CD8-positive, alpha-beta memory T cell (primary cell): ENCODE results near the gene CCL24. TPM values are rescaled to one million over a fixed set of nuclear protein-coding genes. Genes with fewer than 3 reads are reported as not detected.
A peak's percentile ranks its signal among the peaks of the same experiment; 100 is the strongest.
"Not testable (repeated sequence)": the region's sequence is repeated elsewhere in the genome, so short reads cannot be mapped to it uniquely, and the experiment has no call there.

Experiments used
- CTCF ChIA-PET: fragments of 350-600 bp; sonication (Branson Sonifier 250); formaldehyde crosslinking; loops from one replicate; lab custom pipeline; 2021; ENCODE audit warnings: antibody characterized with exemption; lab: Charles Lee
- POLR2A ChIA-PET: fragments of 350-600 bp; sonication (Branson Sonifier 250); formaldehyde crosslinking; loops from one replicate; lab custom pipeline; 2021; ENCODE audit warnings: antibody characterized with exemption; lab: Charles Lee
- DNase-seq, 5 donors: peaks; one replicate each; pipeline versions ENCODE4 v3.0.0 to v3.0.0-alpha.2; 2020 to 2022; ENCODE audit warnings: mixed read lengths in 1 of 5
- H3K27ac ChIP-seq: one replicate; pipeline ENCODE4 v1.7.0; 2013; ENCODE audit warnings: low read depth, mild to moderate bottlenecking, low read length, moderate library complexity
- H3K27me3 ChIP-seq: 2 replicates; pipeline ENCODE4 v1.7.0; 2013; ENCODE audit warnings: low read length, mild to moderate bottlenecking; ENCODE audit not compliant: insufficient read depth, poor library complexity, severe bottlenecking
- H3K36me3 ChIP-seq: 2 replicates; pipeline ENCODE4 v1.7.0; 2013; ENCODE audit warnings: mild to moderate bottlenecking, low read length, moderate library complexity; ENCODE audit not compliant: insufficient read depth
- H3K4me1 ChIP-seq: 2 replicates; pipeline ENCODE4 v1.7.0; 2013; ENCODE audit warnings: mild to moderate bottlenecking, low read length, moderate library complexity; ENCODE audit not compliant: insufficient read depth
- H3K4me3 ChIP-seq: 2 replicates; pipeline ENCODE4 v1.7.0; 2013; ENCODE audit warnings: mild to moderate bottlenecking, low read length
- H3K9me3 ChIP-seq: 2 replicates; pipeline ENCODE4 v1.7.0; 2013; ENCODE audit warnings: mild to moderate bottlenecking, low read length
- H3K27ac Mint-ChIP-seq, 8 donors: one replicate each; pipeline ENCODE4 v1.8.0; 2020 to 2021; ENCODE audit warnings: mixed read lengths in 8 of 8, mild to moderate bottlenecking in 6 of 8, inconsistent platforms in 3 of 8, moderate library complexity in 3 of 8
- H3K27me3 Mint-ChIP-seq, 2 donors: one replicate each; pipeline ENCODE4 v1.8.0; 2020 to 2021; ENCODE audit warnings: mixed read lengths in 2 of 2, mild to moderate bottlenecking in 1 of 2, moderate library complexity in 1 of 2
- H3K36me3 Mint-ChIP-seq, 3 donors: one replicate each; pipeline ENCODE4 v1.8.0; 2020 to 2021; ENCODE audit warnings: mixed read lengths in 3 of 3, inconsistent platforms in 1 of 3, mild to moderate bottlenecking in 1 of 3
- H3K4me1 Mint-ChIP-seq, 3 donors: one replicate each; pipeline ENCODE4 v1.8.0; 2020 to 2021; ENCODE audit warnings: mixed read lengths in 3 of 3, inconsistent platforms in 1 of 3, mild to moderate bottlenecking in 1 of 3
- H3K4me3 Mint-ChIP-seq, 7 donors: one replicate each; pipeline ENCODE4 v1.8.0; 2020 to 2021; ENCODE audit warnings: mixed read lengths in 7 of 7, mild to moderate bottlenecking in 6 of 7, moderate library complexity in 4 of 7, inconsistent platforms in 2 of 7
- H3K9me3 Mint-ChIP-seq, 5 donors: one replicate each; pipeline ENCODE4 v1.8.0; 2020 to 2022; ENCODE audit warnings: mixed read lengths in 5 of 5, mild to moderate bottlenecking in 3 of 5, moderate library complexity in 2 of 5, inconsistent platforms in 1 of 5
- polyA plus RNA-seq: library from polyadenylated mRNA; unstranded; fragments of 300-500 nt; fragmentation: Illumina TruSeq; gene quantifications from one replicate; pipeline ENCODE4 v1.2.3, GENCODE V29; 2021
- total RNA-seq, 2 experiments: library from RNA; stranded (reverse); gene quantifications; one replicate each; pipeline ENCODE4 v1.2.3, GENCODE V29; 2021

CCL24 gene
- total and polyA plus RNA-seq, 3 experiments from 2014 or later, result not detected

DNA sequence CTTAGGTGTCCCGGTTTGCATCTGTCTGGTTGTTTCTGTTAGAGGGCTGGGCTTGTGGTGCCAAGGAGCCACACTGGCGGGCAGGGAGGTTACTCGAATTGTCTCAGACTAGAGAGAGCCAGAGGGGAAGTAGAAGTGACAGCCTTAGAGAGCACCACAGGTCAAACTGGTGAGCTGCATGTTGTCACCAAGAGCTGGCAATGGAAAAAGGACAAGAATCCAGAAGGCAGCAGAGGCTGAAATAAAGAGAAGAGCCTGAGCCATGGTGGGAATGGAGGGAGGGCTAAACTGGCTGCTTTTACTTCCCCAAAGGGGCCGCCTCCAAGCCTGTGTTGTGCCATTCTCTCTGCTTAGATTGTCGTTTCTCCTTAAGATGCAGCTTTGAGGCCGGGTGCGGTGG, 34.1 kb upstream of the CCL24 start:
- no peaks in the 10 kb centered on the region for H3K4me1 ChIP-seq
- no peak overlapping the region for H3K4me3 Mint-ChIP-seq
- no peaks in the 10 kb centered on the region for H3K36me3 Mint-ChIP-seq
- H3K27me3 Mint-ChIP-seq, result peaks cover 0 to 5% of the 10 kb centered on the region in 2 donors
- no peak overlapping the region for H3K27ac Mint-ChIP-seq
- CTCF ChIA-PET, result interaction anchor here (1.5 kb wide), 1 partner anchor 19 kb away, joined by 3 read pairs; no protein-coding TSS in a partner anchor
- POLR2A ChIA-PET, result no interaction called here
- no peaks in the 10 kb centered on the region for H3K36me3 ChIP-seq
- no peaks in the 10 kb centered on the region for H3K9me3 Mint-ChIP-seq
- DNase-seq, result no peak
- no peaks in the 10 kb centered on the region for H3K9me3 ChIP-seq
- no peaks in the 10 kb centered on the region for H3K27me3 ChIP-seq
- no peak overlapping the region for H3K4me3 ChIP-seq
- H3K4me1 Mint-ChIP-seq, result peaks cover 0 to 5% (median 4%) of the 10 kb centered on the region in 3 donors
- no peak overlapping the region for H3K27ac ChIP-seq

GRCh38 chr7:75845132-75845531, 31.5 kb upstream of the CCL24 start:
- H3K36me3 Mint-ChIP-seq, H3K4me3 ChIP-seq, H3K36me3 ChIP-seq, H3K27ac Mint-ChIP-seq, DNase-seq, H3K9me3 Mint-ChIP-seq, H3K9me3 ChIP-seq, H3K4me1 Mint-ChIP-seq, H3K27ac ChIP-seq, H3K27me3 Mint-ChIP-seq, CTCF ChIA-PET, H3K4me1 ChIP-seq, POLR2A ChIA-PET, H3K27me3 ChIP-seq, H3K4me3 Mint-ChIP-seq: not testable (repeated sequence)

DNA sequence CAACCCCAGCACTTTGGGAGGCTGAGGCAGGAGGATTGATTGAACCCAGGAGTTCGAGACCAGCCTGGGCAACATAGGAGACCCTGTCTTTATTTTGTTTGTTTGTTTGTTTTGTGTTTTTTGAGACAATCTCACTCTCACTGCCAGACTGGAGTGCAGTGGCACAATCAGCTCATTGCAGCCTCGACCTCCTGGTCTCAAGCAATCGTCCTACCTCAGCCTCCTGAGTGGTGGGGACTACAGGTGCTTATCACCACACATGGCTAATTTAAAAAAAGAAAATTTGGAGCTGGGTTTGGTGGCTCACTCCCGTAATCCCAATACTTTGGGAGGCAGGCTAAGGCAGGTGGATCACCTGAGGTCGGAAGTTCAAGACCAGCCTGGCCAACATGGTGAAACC, 30.6 kb upstream of the CCL24 start:
- no peaks in the 10 kb centered on the region for H3K36me3 ChIP-seq
- no peaks in the 10 kb centered on the region for H3K36me3 Mint-ChIP-seq
- H3K4me3 Mint-ChIP-seq, result no peak overlapping the region
- H3K4me3 ChIP-seq, result no peak overlapping the region
- H3K4me1 ChIP-seq, result no peaks in the 10 kb centered on the region
- H3K27me3 ChIP-seq, result no peaks in the 10 kb centered on the region
- H3K27ac Mint-ChIP-seq, result no peak overlapping the region
- POLR2A ChIA-PET, result no interaction called here
- H3K27ac ChIP-seq, result no peak overlapping the region
- H3K4me1 Mint-ChIP-seq, result peaks cover 0 to 6% (median 6%) of the 10 kb centered on the region in 3 donors
- CTCF ChIA-PET, result no interaction called here
- H3K27me3 Mint-ChIP-seq, result peaks cover 0 to 5% of the 10 kb centered on the region in 2 donors
- no peaks in the 10 kb centered on the region for H3K9me3 ChIP-seq
- no peak for DNase-seq
- H3K9me3 Mint-ChIP-seq, result no peaks in the 10 kb centered on the region

DNA sequence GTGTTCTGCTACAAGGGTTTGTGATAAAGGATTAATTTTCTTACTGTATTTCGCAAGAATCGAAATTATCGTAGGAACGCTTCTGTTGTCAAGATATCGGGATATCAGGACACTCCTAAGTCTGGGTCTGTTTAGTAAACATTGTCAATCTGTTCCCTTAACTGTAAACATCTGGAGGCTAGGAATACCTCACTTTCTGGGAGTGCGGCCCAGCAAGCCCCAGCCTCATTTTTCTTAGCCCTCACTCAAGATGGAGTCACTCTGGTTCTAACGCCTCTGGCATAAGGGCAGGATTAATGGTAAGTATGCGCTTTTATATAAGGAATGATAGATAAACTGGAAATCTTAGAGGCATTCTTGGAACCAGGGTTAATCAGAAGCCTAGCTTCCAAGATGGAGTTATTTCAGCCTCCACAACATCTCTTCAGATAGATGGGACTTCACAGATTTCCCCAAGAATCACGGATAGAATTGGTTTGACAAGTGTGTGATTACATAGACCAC, 30.1 kb upstream of the CCL24 start:
- peak overlapping the region; percentile 41 for H3K27ac ChIP-seq
- ChIA-PET CTCF (no interaction called here), POLR2A (no interaction called here)
- H3K27me3 ChIP-seq, result no peaks in the 10 kb centered on the region
- H3K4me3 Mint-ChIP-seq, result no peak overlapping the region
- no peak for DNase-seq
- H3K9me3 ChIP-seq, result no peaks in the 10 kb centered on the region
- peaks cover 0 to 6% (median 6%) of the 10 kb centered on the region in 3 donors for H3K4me1 Mint-ChIP-seq
- peaks cover 0 to 5% of the 10 kb centered on the region in 2 donors for H3K27me3 Mint-ChIP-seq
- H3K9me3 Mint-ChIP-seq, result no peaks in the 10 kb centered on the region
- H3K4me1 ChIP-seq, result no peaks in the 10 kb centered on the region
- H3K4me3 ChIP-seq, result no peak overlapping the region
- no peak overlapping the region for H3K27ac Mint-ChIP-seq
- no peaks in the 10 kb centered on the region for H3K36me3 ChIP-seq
- no peaks in the 10 kb centered on the region for H3K36me3 Mint-ChIP-seq

- ChIA-PET POLR2A (no interaction called here), CTCF (interaction anchor here (1.5 kb wide), 1 partner anchor 177 kb away, joined by 3 read pairs; no protein-coding TSS in a partner anchor)
- H3K4me3 ChIP-seq, result no peak overlapping the region
- no peak for DNase-seq
- no peaks in the 10 kb centered on the region for H3K9me3 Mint-ChIP-seq
- peaks cover 0 to 5% of the 10 kb centered on the region in 2 donors for H3K27me3 Mint-ChIP-seq
- no peaks in the 10 kb centered on the region for H3K36me3 Mint-ChIP-seq
- no peaks in the 10 kb centered on the region for H3K27me3 ChIP-seq
- H3K9me3 ChIP-seq, result no peaks in the 10 kb centered on the region
- no peak overlapping the region for H3K27ac Mint-ChIP-seq
- H3K4me1 ChIP-seq, result no peaks in the 10 kb centered on the region
- H3K4me3 Mint-ChIP-seq, result no peak overlapping the region
- H3K4me1 Mint-ChIP-seq, result peaks cover 0 to 6% (median 6%) of the 10 kb centered on the region in 3 donors
- H3K36me3 ChIP-seq, result no peaks in the 10 kb centered on the region
- H3K27ac ChIP-seq, result peak overlapping the region; percentile 41
These were observed 29.3 kb upstream of the CCL24 start for GRCh38 chr7:75842836-75843446.

GRCh38 chr7:75840029-75840428, 26.4 kb upstream of the CCL24 start:
- Mint-ChIP-seq H3K36me3 (no peaks in the 10 kb centered on the region), H3K27me3 (peaks cover 0 to 2% of the 10 kb centered on the region in 2 donors), H3K4me3 (no peak overlapping the region), H3K9me3 (no peaks in the 10 kb centered on the region), H3K4me1 (peaks cover 0 to 6% (median 6%) of the 10 kb centered on the region in 3 donors), H3K27ac (no peak overlapping the region)
- no peak for DNase-seq
- Histone ChIP-seq H3K4me3 (no peak overlapping the region), H3K27ac (no peak overlapping the region), H3K36me3 (no peaks in the 10 kb centered on the region), H3K9me3 (no peaks in the 10 kb centered on the region), H3K27me3 (no peaks in the 10 kb centered on the region), H3K4me1 (no peaks in the 10 kb centered on the region)
- POLR2A ChIA-PET, result no interaction called here
- CTCF ChIA-PET, result interaction anchor here (1.2 kb wide), 1 partner anchor 170 kb away, joined by 3 read pairs; no protein-coding TSS in a partner anchor

DNA sequence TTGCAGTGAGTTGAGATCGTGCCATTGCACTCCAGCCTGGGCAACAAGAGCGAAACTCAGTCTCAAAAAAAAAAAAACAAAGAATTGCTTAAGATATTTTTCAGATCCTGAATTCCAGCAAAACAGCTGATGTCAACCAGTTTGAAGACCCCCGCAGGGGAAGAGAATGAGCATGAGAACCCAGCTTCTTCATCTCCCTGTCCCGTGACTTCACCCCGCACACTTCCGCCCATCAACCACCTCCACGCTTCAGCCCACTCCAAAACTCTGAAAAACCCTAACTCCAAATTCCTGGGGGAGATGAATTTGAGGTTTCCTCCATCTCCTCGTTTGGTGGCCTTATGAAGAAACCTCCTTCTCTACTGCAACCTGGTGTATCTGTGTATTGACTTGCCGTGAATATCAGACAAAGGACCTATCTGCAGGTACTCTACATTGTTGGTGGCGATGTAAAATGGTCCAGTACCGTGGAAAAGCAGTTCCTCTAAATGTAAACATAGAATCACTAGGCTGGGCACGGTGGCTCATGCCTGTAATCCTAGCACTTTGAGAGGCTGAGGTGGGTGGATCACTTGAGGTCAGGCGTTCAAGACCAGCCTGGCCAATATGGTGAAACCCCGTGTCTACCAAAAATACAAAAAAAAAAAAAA, 24.8 kb upstream of the CCL24 start:
- H3K9me3 ChIP-seq, DNase-seq, H3K4me1 ChIP-seq, H3K27me3 Mint-ChIP-seq, H3K9me3 Mint-ChIP-seq, H3K36me3 ChIP-seq, H3K4me3 Mint-ChIP-seq, H3K4me1 Mint-ChIP-seq, H3K36me3 Mint-ChIP-seq, POLR2A ChIA-PET, CTCF ChIA-PET, H3K27me3 ChIP-seq, H3K27ac Mint-ChIP-seq, H3K27ac ChIP-seq, H3K4me3 ChIP-seq: not testable (repeated sequence)

DNA sequence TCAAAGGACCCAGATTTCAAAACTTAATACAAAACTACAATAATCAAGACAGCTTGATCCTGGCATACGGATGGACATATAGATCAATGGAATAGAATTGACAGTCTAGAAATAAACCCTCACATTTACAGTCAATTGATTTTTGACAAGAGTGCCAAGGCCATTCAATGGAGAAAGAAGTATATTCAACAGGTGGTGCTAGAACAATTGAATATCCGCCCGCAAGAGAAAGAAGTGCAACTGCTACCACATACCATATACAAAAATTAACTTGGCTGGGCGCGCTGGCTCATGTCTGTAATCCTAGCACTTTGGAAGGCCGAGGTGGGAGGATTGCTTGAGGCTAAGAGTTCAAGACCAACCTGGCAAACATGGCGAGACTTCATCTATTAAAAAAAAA, 23.2 kb upstream of the CCL24 start:
- Histone ChIP-seq H3K27ac (no peak overlapping the region), H3K4me3 (no peak overlapping the region), H3K9me3 (no peaks in the 10 kb centered on the region), H3K4me1 (no peaks in the 10 kb centered on the region), H3K27me3 (no peaks in the 10 kb centered on the region), H3K36me3 (no peaks in the 10 kb centered on the region)
- no peak overlapping the region for H3K27ac Mint-ChIP-seq
- POLR2A ChIA-PET, result no interaction called here
- no peaks in the 10 kb centered on the region for H3K9me3 Mint-ChIP-seq
- no peaks in the 10 kb centered on the region for H3K4me1 Mint-ChIP-seq
- CTCF ChIA-PET, result no interaction called here
- DNase-seq, result no peak
- no peaks in the 10 kb centered on the region for H3K36me3 Mint-ChIP-seq
- peaks cover 0 to 1% of the 10 kb centered on the region in 2 donors for H3K27me3 Mint-ChIP-seq
- H3K4me3 Mint-ChIP-seq, result no peak overlapping the region
